A673 (cell line): ENCODE measurements around the gene RBM27.

Experiments used
- EZH2 ChIP-seq: fragments of 200-600 bp; sonication (generic); IDR thresholded peaks from 2 replicates; pipeline ENCODE4 v1.6.1; 2017; ENCODE audit warnings: borderline replicate concordance, low read depth, mild to moderate bottlenecking, mixed read lengths, antibody characterized with exemption, low read length; ENCODE audit not compliant: poor library complexity, severe bottlenecking
- TF ChIP-seq, protein P1 (sequence below): fragments of 300-800, 200-600 bp; sonication (generic); conservative IDR thresholded peaks from 2 replicates; pipeline ENCODE4 v1.5.1; 2017; ENCODE audit warnings: low read depth, mild to moderate bottlenecking, antibody characterized with exemption, low read length, moderate library complexity, mixed read lengths

DNA sequence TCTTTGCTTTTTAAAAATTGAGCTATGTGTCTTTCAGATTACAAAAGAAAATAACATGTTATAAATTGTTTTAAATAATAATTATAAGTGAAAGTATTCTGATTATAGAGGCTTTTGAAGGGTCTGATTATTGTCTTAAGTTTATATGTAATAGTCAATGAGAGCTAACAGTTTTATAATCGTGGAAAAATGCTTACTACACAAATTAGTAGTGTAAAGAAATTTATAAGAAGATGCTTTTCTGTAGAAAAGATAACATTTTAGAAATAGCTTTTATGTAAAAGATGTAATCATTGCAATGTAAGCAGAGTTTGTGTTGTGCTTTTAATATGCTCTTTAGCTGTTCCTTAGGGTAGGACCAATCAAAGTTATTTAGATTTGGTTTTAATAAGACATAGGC is 18.6 kb downstream of the RBM27 start:
- TF ChIP-seq, protein P1, sequence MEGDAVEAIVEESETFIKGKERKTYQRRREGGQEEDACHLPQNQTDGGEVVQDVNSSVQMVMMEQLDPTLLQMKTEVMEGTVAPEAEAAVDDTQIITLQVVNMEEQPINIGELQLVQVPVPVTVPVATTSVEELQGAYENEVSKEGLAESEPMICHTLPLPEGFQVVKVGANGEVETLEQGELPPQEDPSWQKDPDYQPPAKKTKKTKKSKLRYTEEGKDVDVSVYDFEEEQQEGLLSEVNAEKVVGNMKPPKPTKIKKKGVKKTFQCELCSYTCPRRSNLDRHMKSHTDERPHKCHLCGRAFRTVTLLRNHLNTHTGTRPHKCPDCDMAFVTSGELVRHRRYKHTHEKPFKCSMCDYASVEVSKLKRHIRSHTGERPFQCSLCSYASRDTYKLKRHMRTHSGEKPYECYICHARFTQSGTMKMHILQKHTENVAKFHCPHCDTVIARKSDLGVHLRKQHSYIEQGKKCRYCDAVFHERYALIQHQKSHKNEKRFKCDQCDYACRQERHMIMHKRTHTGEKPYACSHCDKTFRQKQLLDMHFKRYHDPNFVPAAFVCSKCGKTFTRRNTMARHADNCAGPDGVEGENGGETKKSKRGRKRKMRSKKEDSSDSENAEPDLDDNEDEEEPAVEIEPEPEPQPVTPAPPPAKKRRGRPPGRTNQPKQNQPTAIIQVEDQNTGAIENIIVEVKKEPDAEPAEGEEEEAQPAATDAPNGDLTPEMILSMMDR, result no peak
- no peak for TF ChIP-seq EZH2
